ENCODE measurements around the gene ATP6V1B1.

The ATP6V1B1 gene

DNA sequence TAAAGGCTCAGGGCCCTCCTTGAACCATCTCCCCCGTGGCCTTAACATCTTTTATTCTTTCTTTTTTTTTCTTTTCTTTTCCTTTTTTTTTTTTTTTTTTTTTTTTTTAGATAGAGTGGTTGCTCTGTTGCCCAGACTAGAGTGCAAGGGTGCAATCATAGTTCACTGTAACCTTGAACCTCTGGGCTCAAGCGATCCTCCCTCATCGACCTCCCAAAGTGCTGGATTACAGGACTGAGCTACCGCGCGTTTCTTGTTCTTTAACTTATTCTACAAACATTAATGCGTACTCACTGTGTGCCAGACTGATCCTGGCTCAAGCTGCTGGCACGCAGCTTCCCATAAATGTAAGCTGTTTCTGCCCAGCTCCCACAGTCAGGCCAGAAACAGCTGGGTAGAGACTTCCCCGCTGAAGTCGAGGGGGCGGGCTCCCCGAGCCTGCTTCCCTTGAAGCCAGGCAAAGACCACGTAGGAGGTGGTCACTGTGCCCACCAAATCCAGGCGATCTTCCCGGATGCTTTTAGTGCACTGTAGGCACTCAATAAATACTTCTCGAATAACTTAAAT is 29.2 kb upstream of the ATP6V1B1 start:
- H3K4me3 ChIP-seq (ENCODE audit: low read depth, low read length), result no peak overlapping the region
- TF ChIP-seq, protein P1, sequence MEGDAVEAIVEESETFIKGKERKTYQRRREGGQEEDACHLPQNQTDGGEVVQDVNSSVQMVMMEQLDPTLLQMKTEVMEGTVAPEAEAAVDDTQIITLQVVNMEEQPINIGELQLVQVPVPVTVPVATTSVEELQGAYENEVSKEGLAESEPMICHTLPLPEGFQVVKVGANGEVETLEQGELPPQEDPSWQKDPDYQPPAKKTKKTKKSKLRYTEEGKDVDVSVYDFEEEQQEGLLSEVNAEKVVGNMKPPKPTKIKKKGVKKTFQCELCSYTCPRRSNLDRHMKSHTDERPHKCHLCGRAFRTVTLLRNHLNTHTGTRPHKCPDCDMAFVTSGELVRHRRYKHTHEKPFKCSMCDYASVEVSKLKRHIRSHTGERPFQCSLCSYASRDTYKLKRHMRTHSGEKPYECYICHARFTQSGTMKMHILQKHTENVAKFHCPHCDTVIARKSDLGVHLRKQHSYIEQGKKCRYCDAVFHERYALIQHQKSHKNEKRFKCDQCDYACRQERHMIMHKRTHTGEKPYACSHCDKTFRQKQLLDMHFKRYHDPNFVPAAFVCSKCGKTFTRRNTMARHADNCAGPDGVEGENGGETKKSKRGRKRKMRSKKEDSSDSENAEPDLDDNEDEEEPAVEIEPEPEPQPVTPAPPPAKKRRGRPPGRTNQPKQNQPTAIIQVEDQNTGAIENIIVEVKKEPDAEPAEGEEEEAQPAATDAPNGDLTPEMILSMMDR (IDR thresholded peaks at IDR 0.05; ENCODE audit: borderline replicate concordance, insufficient read depth, low read depth, low read length), result no peak

DNA sequence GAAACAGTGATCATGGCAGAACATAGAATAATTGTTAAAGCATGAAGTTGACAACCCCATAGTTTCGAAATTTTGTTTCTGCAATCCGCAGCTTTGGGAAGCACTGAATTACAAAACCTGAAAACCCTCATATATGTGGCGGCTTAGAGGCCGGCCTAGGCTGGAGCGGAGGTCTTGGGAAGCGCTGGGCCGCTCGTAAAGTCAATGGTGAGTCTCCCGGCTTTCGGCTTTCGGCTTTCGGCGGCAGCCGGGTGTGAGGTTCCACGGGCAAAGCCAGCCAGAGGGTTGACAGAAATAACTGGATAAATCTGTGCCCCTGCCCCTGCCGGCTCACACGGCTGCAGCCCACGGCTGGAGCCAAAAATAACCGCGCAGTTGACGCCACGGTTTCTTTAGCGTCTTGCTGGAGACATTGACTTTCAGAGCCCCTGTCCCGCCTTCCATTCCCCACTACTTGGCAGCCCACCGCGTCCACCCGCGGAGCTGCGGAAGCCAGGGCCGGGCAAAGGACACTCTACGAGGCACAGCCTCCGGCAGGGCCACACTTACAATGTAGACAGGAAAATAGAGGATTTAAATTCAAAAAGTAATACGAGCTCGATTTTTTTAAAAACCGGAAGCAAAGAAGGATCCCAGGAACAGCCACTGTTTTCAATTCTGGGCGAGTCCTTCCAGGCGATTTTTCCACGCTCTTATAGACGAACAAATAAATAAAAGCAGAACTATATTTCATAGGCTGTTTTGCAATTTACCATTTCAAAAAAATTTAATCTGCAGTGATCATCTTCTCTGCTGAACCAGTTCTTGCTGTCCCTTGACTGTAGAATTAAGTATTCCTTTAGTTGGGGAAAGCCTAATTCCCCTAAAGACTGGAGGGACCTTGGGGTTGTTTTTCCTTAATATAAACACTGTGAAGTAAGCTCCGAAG is 28.3 kb upstream of the ATP6V1B1 start:
- no peak overlapping the region for H3K4me3 ChIP-seq (ENCODE audit: low read depth, low read length)
- TF ChIP-seq, protein P1 (IDR thresholded peaks at IDR 0.05; ENCODE audit: borderline replicate concordance, insufficient read depth, low read depth, low read length), result no peak

DNA sequence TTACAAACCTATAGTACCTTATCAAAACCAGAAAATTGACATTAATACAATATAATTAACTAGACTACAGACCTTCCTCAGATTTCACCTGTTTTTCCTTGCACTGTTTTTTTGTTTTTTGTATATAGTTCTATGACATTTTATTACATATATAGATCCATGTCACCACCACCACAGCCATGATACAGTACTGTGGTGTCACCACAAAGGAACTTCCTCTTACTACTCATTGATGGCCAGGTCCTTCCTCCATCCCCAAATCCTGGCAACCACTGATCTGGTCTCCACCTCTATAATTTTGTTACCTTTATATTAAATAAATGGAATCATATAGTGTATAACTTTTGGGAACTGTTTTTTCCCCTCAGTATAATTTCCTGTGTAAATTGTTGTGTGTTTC is 19.4 kb upstream of the ATP6V1B1 start:
- no peak overlapping the region for H3K4me3 ChIP-seq (ENCODE audit: low read depth, low read length)
- TF ChIP-seq, protein P1 (IDR thresholded peaks at IDR 0.05; ENCODE audit: borderline replicate concordance, insufficient read depth, low read depth, low read length), result no peak

DNA sequence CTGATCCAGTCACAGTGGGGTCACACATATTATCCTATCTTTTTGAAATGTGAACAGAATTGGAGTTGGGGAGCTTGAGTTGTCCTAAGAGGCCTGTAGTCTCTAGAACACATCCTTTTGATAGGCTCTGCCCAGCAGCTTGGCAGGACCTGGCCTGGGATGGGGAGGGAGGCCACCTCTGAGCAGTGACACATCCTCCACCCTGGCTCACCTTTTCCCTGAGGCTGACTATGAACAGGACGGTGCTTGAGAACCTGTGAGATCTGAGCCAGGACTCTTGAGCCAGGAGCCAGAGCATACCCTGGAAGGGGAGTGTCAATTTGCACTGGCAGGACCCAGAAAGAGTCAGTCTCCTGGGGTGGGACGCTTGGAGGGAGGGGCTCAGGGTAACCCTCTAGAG is 17.7 kb upstream of the ATP6V1B1 start:
- TF ChIP-seq, protein P1 (IDR thresholded peaks at IDR 0.05; ENCODE audit: borderline replicate concordance, insufficient read depth, low read depth, low read length), result no peak
- H3K4me3 ChIP-seq (ENCODE audit: low read depth, low read length), result no peak overlapping the region

DNA sequence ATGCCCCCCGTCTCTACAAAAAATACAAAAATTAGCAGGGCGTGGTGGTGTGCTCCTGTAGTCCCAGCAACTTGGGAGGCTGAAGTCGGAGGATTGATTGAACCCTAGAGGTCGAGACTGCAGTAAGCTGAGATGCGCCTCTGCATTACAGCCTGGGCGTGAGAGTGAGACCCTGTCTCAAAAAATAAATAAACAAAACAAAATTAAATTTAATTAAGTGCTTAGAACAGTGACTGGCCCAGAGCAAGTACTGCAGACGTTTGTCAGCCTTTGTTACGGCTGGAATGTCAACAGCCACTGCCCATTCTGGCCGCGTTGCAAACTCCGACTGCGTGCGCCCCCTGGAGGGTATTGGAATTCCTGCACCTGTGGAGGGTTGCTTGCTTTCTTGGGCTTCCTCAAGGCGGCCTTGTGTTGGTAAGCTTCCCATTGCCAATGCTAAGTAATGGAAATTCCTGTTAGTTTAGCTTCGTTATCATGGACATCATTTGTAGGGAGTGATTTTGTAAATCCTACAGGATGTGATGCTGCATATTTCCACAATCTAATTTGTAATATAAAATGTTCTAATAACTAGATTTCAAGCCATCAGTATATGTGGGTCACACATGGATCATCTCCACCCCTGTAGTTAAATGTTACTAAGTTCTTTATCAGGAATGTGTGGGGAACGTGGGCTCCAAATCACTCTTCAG is 15.9 kb upstream of the ATP6V1B1 start:
- TF ChIP-seq, protein P1 (IDR thresholded peaks at IDR 0.05; ENCODE audit: borderline replicate concordance, insufficient read depth, low read depth, low read length), result peak; percentile 89
- H3K4me3 ChIP-seq (ENCODE audit: low read depth, low read length), result no peak overlapping the region

DNA sequence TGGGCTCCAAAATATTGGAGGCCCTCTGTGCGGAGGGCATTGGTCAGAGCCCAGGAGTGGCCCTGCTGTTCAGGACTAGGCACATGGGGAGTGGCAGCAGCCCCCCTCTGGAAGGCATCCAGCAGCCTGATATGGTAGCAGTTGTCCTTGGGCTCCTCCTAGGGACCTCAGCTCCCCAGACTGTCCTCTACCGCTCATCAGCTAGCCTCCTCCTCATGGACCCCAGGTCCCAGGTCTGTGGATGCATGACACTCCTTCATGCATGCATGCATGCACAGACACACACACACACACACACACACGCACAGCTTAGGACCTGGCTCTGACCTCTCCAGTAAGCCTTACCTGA is 15.4 kb upstream of the ATP6V1B1 start:
- TF ChIP-seq, protein P1 (IDR thresholded peaks at IDR 0.05; ENCODE audit: borderline replicate concordance, insufficient read depth, low read depth, low read length), result no peak
- no peak overlapping the region for H3K4me3 ChIP-seq (ENCODE audit: low read depth, low read length)

Measured in GM12875 (cell line).